NCI-H2227 (cell line): Measurements from ENCODE around the gene ATXN7L2.

ENCODE experiments used
- DNase-seq: peaks from one replicate; lab custom pipeline; 2025; ENCODE audit not compliant: unreplicated experiment; lab: John Stamatoyannopoulos, UW

Gene ATXN7L2

GRCh38 chr1:109476825-109477224, 6.9 kb upstream of the ATXN7L2 start:
- no peak for DNase-seq

GRCh38 chr1:109477821-109478220, 5.9 kb upstream of the ATXN7L2 start:
- no peak for DNase-seq

- no peak for DNase-seq
Measured at GRCh38 chr1:109478806-109479205, 4.9 kb upstream of the ATXN7L2 start.

- DNase-seq, result no peak
Measured at GRCh38 chr1:109479311-109479710, 4.4 kb upstream of the ATXN7L2 start.

GRCh38 chr1:109479901-109480300, 3.8 kb upstream of the ATXN7L2 start:
- no peak for DNase-seq

- DNase-seq, result no peak
Measured at GRCh38 chr1:109481646-109482045, 2.1 kb upstream of the ATXN7L2 start.

- DNase-seq, result no peak
Measured at GRCh38 chr1:109482242-109482641, 1.5 kb upstream of the ATXN7L2 start.

- DNase-seq, result peak; percentile 78
Measured at GRCh38 chr1:109482791-109483671, 674 bp upstream of the ATXN7L2 start.

- DNase-seq, result no peak
Measured at GRCh38 chr1:109484519-109484975, 842 bp downstream of the ATXN7L2 start.

GRCh38 chr1:109485001-109485400, 1.3 kb downstream of the ATXN7L2 start:
- no peak for DNase-seq

- no peak for DNase-seq
Measured at GRCh38 chr1:109487261-109487660, 3.6 kb downstream of the ATXN7L2 start.

GRCh38 chr1:109488201-109488600, 4.5 kb downstream of the ATXN7L2 start:
- DNase-seq, result no peak

- DNase-seq, result no peak
Measured at GRCh38 chr1:109488696-109489095, 5.0 kb downstream of the ATXN7L2 start.

- DNase-seq, result peak; percentile 83
Measured at GRCh38 chr1:109490029-109490933, 6.6 kb downstream of the ATXN7L2 start.

- no peak for DNase-seq
Measured at GRCh38 chr1:109490934-109491302, 7.2 kb downstream of the ATXN7L2 start.

GRCh38 chr1:109491372-109491771, 7.7 kb downstream of the ATXN7L2 start:
- DNase-seq, result no peak

- DNase-seq, result no peak
Measured at GRCh38 chr1:109492779-109493178, 9.1 kb downstream of the ATXN7L2 start.

GRCh38 chr1:109493227-109493626, 9.5 kb downstream of the ATXN7L2 start:
- peak; percentile 38 for DNase-seq

- peak; percentile 95 for DNase-seq
Measured at GRCh38 chr1:109493805-109494539, 10.3 kb downstream of the ATXN7L2 start, which contains the start of gene CYB561D1. TSS of gene CYB561D1 (plus strand) at chr1:109494094. CDS start at chr1:109494140, 46 bp downstream.

- DNase-seq, result no peak
Measured at GRCh38 chr1:109495738-109496137, 12.0 kb downstream of the ATXN7L2 start.
